ENCODE measurements around the gene F13A1.
"Not testable (repeated sequence)": the region's sequence is repeated elsewhere in the genome, so short reads cannot be mapped to it uniquely, and the experiment has no call there.

F13A1 gene

GRCh38 chr6:6320901-6321300 lies 439 bp upstream of the F13A1 start:
- no peak overlapping the region for H3K4me3 ChIP-seq (ENCODE audit: low read length)
- no peak for TF ChIP-seq CTCF (conservative IDR thresholded peaks at IDR 0.05; ENCODE audit: low read length)
- DNase-seq (ENCODE audit: low read depth): peak; percentile 66

- H3K4me3 ChIP-seq (ENCODE audit: low read length): no peak overlapping the region
- DNase-seq (ENCODE audit: low read depth): no peak
- no peak for TF ChIP-seq CTCF (conservative IDR thresholded peaks at IDR 0.05; ENCODE audit: low read length)
Observed at GRCh38 chr6:6317825-6318733, 2.4 kb downstream of the F13A1 start.

GRCh38 chr6:6317386-6317785 lies 3.1 kb downstream of the F13A1 start:
- TF ChIP-seq CTCF (conservative IDR thresholded peaks at IDR 0.05; ENCODE audit: low read length): no peak
- DNase-seq (ENCODE audit: low read depth): no peak
- no peak overlapping the region for H3K4me3 ChIP-seq (ENCODE audit: low read length)

DNA sequence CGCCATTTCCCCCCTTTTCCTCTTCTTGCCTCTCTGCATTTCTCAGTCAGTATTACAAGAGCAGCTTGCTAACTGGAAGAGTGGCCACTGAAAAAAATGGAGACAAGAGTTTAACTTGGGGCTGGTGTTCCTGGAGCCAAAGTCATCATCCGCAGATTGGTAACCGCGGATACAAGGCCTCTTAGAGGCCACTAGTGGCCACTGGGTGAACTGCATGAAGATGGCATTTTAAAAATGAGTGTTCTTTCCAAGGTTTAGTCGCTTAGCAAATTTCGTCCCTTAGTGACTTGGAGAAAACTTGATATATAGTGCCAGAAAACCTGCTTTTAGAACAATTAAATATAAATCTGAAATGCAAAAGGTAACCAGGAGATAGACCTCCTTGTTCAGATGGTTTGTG lies 4.8 kb downstream of the F13A1 start:
- peak; percentile 45 for DNase-seq (ENCODE audit: low read depth)
- TF ChIP-seq CTCF (conservative IDR thresholded peaks at IDR 0.05; ENCODE audit: low read length): peak; percentile 90
- H3K4me3 ChIP-seq (ENCODE audit: low read length): no peak overlapping the region

DNA sequence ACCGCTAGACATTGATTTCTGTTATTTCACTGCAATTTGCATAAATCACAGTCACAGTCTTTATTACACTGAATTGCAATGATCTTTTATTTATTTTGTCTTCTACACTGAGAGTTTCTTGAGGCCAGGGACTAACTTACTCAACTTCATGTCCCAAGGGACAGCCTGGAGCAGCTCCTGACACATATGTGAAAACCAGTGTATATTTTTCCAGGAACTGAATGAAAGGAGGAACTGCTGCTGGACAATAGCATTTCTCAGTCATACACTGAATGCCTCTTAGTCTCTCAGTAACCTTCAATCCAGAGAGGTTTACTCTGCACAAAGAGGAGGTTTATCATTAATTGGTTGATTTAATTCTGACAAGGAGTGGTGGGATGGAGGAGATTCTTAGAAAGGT lies 5.9 kb downstream of the F13A1 start:
- DNase-seq (ENCODE audit: low read depth): peak; percentile 15

GRCh38 chr6:6312901-6313441 lies 7.5 kb downstream of the F13A1 start:
- H3K4me3 ChIP-seq (ENCODE audit: low read length): no peak overlapping the region
- DNase-seq (ENCODE audit: low read depth): no peak
- no peak for TF ChIP-seq CTCF (conservative IDR thresholded peaks at IDR 0.05; ENCODE audit: low read length)

More for the DNA sequence above, 5.9 kb downstream of the F13A1 start:
- H3K4me3 ChIP-seq (ENCODE audit: low read length): no peak overlapping the region
- TF ChIP-seq CTCF (conservative IDR thresholded peaks at IDR 0.05; ENCODE audit: low read length): no peak

DNA sequence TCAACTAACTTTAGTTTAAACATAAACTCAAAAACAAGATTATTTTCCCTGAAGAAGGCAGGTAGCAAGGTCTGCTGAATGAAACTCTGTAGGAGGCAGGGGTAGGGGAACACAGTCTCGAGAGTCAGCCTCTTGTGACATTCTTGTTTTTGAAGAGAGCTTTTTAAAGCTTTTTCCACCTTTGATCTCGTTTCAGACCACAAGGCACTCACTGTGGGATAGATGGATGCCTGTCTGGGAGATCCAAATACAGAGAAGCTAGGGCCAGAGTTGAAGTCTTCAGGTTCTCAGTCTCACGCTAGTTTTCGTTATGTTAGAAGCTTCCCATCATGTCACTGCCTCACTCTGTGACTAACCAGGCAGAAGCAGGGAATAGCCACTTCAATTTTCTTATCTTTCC lies 14.9 kb downstream of the F13A1 start:
- H3K4me3 ChIP-seq (ENCODE audit: low read length): no peak overlapping the region
- TF ChIP-seq CTCF (conservative IDR thresholded peaks at IDR 0.05; ENCODE audit: low read length): no peak
- DNase-seq (ENCODE audit: low read depth): no peak

GRCh38 chr6:6300383-6300782 lies 20.1 kb downstream of the F13A1 start:
- DNase-seq (ENCODE audit: low read depth); H3K4me3 ChIP-seq (ENCODE audit: low read length): not testable (repeated sequence)
